ENCODE data around the gene RECQL5.
"Not testable (repeated sequence)": the region's sequence is repeated elsewhere in the genome, so short reads cannot be mapped to it uniquely, and the experiment has no call there.

Gene RECQL5

GRCh38 chr17:75591722-75592302 is 75.1 kb downstream of the RECQL5 start:
- no peak for DNase-seq (ENCODE audit: low read depth)

- DNase-seq (ENCODE audit: low read depth): no peak
These were observed 75.9 kb downstream of the RECQL5 start for GRCh38 chr17:75590849-75591721.

- no peak for DNase-seq (ENCODE audit: low read depth)
These were observed 76.6 kb downstream of the RECQL5 start for GRCh38 chr17:75590314-75590761.

GRCh38 chr17:75589919-75590303 is 77.0 kb downstream of the RECQL5 start:
- no peak for DNase-seq (ENCODE audit: low read depth)

- DNase-seq (ENCODE audit: low read depth): no peak
These were observed 77.7 kb downstream of the RECQL5 start for GRCh38 chr17:75589012-75589918.

- no peak for DNase-seq (ENCODE audit: low read depth)
These were observed 78.3 kb downstream of the RECQL5 start for GRCh38 chr17:75588596-75589011.

GRCh38 chr17:75587675-75588595 is 79.0 kb downstream of the RECQL5 start, which contains the start of gene MYO15B:
Gene MYO15B, plus strand, starts transcription at chr17:75587800. Its CDS starts 258 bp downstream, at chr17:75588058.
- DNase-seq (ENCODE audit: low read depth): no peak

- DNase-seq (ENCODE audit: low read depth): no peak
These were observed 82.1 kb downstream of the RECQL5 start for GRCh38 chr17:75584849-75585175.

- not testable (repeated sequence) for DNase-seq (ENCODE audit: low read depth)
These were observed 83.8 kb downstream of the RECQL5 start for GRCh38 chr17:75583197-75583596.

GRCh38 chr17:75581121-75581725 is 85.7 kb downstream of the RECQL5 start:
- not testable (repeated sequence) for DNase-seq (ENCODE audit: low read depth)
